Astrocyte of the spinal cord (primary cell): ENCODE data around the gene RABL3.

Source experiments
- DNase-seq: peaks from one replicate; pipeline ENCODE4 v3.0.0; 2011; ENCODE audit warnings: low read depth, low spot score
- H3K4me3 ChIP-seq: 2 replicates; pipeline ENCODE4 v1.5.1; 2011; ENCODE audit warnings: low read depth, mild to moderate bottlenecking, low read length, moderate library complexity
- CTCF ChIP-seq: IDR thresholded peaks from 2 replicates; pipeline ENCODE4 v1.5.1; 2012; ENCODE audit warnings: low read depth, mild to moderate bottlenecking, low read length, inconsistent platforms
- in situ Hi-C: cut with HindIII; loops from 2 replicates; pipeline ENCODE4 v1.10.0; 2017; ENCODE audit warnings: low sequenced_read_pairs

Gene RABL3

GRCh38 chr3:120752865-120753264, 10.5 kb upstream of the RABL3 start:
- no peak for DNase-seq
- in situ Hi-C loops, result no loop called here
- no peak for TF ChIP-seq CTCF
- no peak overlapping the region for H3K4me3 ChIP-seq

GRCh38 chr3:120752230-120752629, 9.9 kb upstream of the RABL3 start:
- no peak overlapping the region for H3K4me3 ChIP-seq
- no peak for TF ChIP-seq CTCF
- no peak for DNase-seq
- in situ Hi-C loops, result no loop called here

GRCh38 chr3:120749843-120750242, 7.5 kb upstream of the RABL3 start:
- H3K4me3 ChIP-seq, result no peak overlapping the region
- TF ChIP-seq CTCF, result no peak
- in situ Hi-C loops, result no loop called here
- no peak for DNase-seq

GRCh38 chr3:120745466-120745865, 3.1 kb upstream of the RABL3 start:
- DNase-seq, result no peak
- no peak for TF ChIP-seq CTCF
- in situ Hi-C loops, result no loop called here
- no peak overlapping the region for H3K4me3 ChIP-seq

GRCh38 chr3:120743556-120744195, 1.4 kb upstream of the RABL3 start:
- peak overlapping the region; percentile 93 for H3K4me3 ChIP-seq
- TF ChIP-seq CTCF, result no peak
- DNase-seq, result no peak
- in situ Hi-C loops, result no loop called here

- no peak for TF ChIP-seq CTCF
- peak; percentile 28 for DNase-seq
- in situ Hi-C loops, result no loop called here
- H3K4me3 ChIP-seq, result peak overlapping the region; percentile 93
These were observed 591 bp upstream of the RABL3 start for GRCh38 chr3:120742849-120743365.

- H3K4me3 ChIP-seq, result peak overlapping the region; percentile 93
- TF ChIP-seq CTCF, result no peak
- no peak for DNase-seq
- in situ Hi-C loops, result no loop called here
These were observed 499 bp downstream of the RABL3 start for GRCh38 chr3:120741837-120742197.
